Vagina (tissue), 2 donors: ENCODE measurements around the gene KANK4. TPM values are rescaled to one million over a fixed set of nuclear protein-coding genes. Genes with fewer than 3 reads are reported as not detected.

Source experiments
- DNase-seq, 2 donors: peaks; one replicate each; pipeline ENCODE4 v3.0.0-alpha.2; 2017; ENCODE audit errors: extremely low spot score in 2 of 2
- H3K27ac ChIP-seq: fragments of 200-600 bp; sonication (generic); one replicate; pipeline ENCODE4 v1.5.1; 2019
- H3K27me3 ChIP-seq: fragments of 200-600 bp; sonication (generic); one replicate; pipeline ENCODE4 v1.5.1; 2019
- H3K36me3 ChIP-seq, 2 donors: fragments of 200-600 bp; sonication (generic); one replicate each; pipeline ENCODE4 v1.5.1; 2017 to 2019
- H3K4me1 ChIP-seq: fragments of 200-600 bp; sonication (generic); one replicate; pipeline ENCODE4 v1.5.1; 2019
- H3K4me3 ChIP-seq, 2 donors: fragments of 200-600 bp; sonication (generic); 1 replicate in 1 of 2; 2 replicates in 1 of 2; pipeline ENCODE4 v1.5.1; 2016 to 2019
- H3K9me3 ChIP-seq: fragments of 200-600 bp; sonication (generic); one replicate; pipeline ENCODE4 v1.5.1; 2019
- POLR2A ChIP-seq, 2 donors: fragments of 450-650 bp; IDR thresholded peaks; one replicate each; pipeline ENCODE4 v1.6.1; 2017; ENCODE audit warnings: antibody characterized with exemption in 2 of 2, mild to moderate bottlenecking in 2 of 2, moderate library complexity in 2 of 2
- POLR2AphosphoS5 ChIP-seq, 2 donors: sonication (generic); formaldehyde crosslinking; IDR thresholded peaks; one replicate each; pipeline ENCODE4 v1.9.0; 2017; ENCODE audit warnings: antibody characterized with exemption in 2 of 2, mild to moderate bottlenecking in 2 of 2, low read depth in 1 of 2; ENCODE audit not compliant: insufficient read depth in 1 of 2
- intact Hi-C: fragments of 100-400 bp; cut with DNase I; formaldehyde crosslinking; loops from one replicate; pipeline ENCODE4 v1.15.1; 2023
- small RNA-seq: library from RNA; depleted of rRNA; stranded (forward); fragments of <200 nt; gene quantifications from one replicate; pipeline ENCODE3, GENCODE V24; 2016
- total RNA-seq: library from RNA; depleted of rRNA; stranded (reverse); fragments of >200 nt; gene quantifications from one replicate; pipeline ENCODE4 v1.2.3, GENCODE V29; 2016
- TF ChIP-seq, protein P1 (sequence below), 3 experiments: fragments of 450-650 bp in 2 of 3; fragments of 200-600 bp in 1 of 3; sonication (generic) in 1 of 3; IDR thresholded peaks; one replicate each; pipeline ENCODE4 v1.5.1; 2017 to 2019; ENCODE audit warnings: antibody characterized with exemption in 3 of 3, mild to moderate bottlenecking in 2 of 3, moderate library complexity in 2 of 3

Gene KANK4
- total RNA-seq, 1 donor from 2014 or later: 1.2 TPM

DNA sequence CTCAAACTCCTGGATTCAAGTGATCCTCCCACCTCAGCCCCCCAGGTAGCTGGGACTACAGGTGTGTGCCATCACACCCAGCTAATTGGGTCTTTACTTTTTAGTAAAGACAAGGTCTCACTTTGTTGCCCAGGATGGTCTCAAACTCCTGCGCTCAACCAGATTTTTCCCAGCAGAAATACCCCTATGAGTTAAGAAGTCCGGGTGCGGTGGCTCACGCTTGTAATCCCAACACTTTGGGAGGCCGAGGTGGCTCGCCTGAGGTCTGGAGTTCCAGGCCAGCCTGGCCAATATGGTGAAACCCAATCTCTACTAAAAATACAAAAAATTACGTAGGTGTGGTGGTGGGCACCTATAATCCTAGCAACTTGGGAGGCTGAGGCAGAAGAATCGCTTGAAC, 131.1 kb downstream of the KANK4 start:
- H3K27ac ChIP-seq: no peak overlapping the region
- no peaks in the 10 kb centered on the region for H3K4me1 ChIP-seq
- no peak for DNase-seq
- H3K4me3 ChIP-seq: no peak overlapping the region
- intact Hi-C loops: no loop called here
- H3K36me3 ChIP-seq: no peaks in the 10 kb centered on the region
- no peak for TF ChIP-seq POLR2AphosphoS5 (IDR thresholded peaks at IDR 0.05; ENCODE audit: insufficient read depth in 1 of 2, low read depth in 1 of 2)
- TF ChIP-seq, protein P1, sequence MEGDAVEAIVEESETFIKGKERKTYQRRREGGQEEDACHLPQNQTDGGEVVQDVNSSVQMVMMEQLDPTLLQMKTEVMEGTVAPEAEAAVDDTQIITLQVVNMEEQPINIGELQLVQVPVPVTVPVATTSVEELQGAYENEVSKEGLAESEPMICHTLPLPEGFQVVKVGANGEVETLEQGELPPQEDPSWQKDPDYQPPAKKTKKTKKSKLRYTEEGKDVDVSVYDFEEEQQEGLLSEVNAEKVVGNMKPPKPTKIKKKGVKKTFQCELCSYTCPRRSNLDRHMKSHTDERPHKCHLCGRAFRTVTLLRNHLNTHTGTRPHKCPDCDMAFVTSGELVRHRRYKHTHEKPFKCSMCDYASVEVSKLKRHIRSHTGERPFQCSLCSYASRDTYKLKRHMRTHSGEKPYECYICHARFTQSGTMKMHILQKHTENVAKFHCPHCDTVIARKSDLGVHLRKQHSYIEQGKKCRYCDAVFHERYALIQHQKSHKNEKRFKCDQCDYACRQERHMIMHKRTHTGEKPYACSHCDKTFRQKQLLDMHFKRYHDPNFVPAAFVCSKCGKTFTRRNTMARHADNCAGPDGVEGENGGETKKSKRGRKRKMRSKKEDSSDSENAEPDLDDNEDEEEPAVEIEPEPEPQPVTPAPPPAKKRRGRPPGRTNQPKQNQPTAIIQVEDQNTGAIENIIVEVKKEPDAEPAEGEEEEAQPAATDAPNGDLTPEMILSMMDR (IDR thresholded peaks at IDR 0.05): no peak
- TF ChIP-seq POLR2A (IDR thresholded peaks at IDR 0.05): no peak
- H3K27me3 ChIP-seq: no peaks in the 10 kb centered on the region
- H3K9me3 ChIP-seq: no peaks in the 10 kb centered on the region

DNA sequence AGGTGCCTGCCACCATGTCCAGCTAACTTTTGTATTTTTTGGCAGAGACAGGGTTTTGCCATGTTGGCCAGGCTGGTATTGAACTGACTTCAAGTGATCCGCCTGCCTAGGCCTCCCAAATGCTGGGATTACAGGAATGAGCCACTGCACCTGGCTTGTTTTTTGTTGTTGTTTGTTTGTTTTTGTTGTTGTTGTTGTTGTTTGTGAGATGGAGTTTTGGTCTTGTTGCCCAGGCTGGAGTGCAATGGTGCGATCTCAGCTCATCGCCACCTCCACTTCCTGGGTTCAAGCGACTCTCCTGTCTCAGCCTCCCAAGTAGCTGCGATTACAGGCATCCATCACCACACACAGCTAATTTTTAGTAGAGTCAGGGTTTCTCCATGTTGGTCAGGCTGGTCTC, 131.7 kb downstream of the KANK4 start:
- Histone ChIP-seq H3K4me1 (no peaks in the 10 kb centered on the region), H3K9me3 (no peaks in the 10 kb centered on the region), H3K4me3 (no peak overlapping the region), H3K36me3 (no peaks in the 10 kb centered on the region), H3K27ac (no peak overlapping the region), H3K27me3 (no peaks in the 10 kb centered on the region)
- intact Hi-C loops: no loop called here
- no peak for DNase-seq
- no peak for TF ChIP-seq POLR2AphosphoS5 (IDR thresholded peaks at IDR 0.05; ENCODE audit: insufficient read depth in 1 of 2, low read depth in 1 of 2)
- TF ChIP-seq, protein P1 (IDR thresholded peaks at IDR 0.05): no peak
- no peak for TF ChIP-seq POLR2A (IDR thresholded peaks at IDR 0.05)

Small RNA genes within 50 kb of the gene (small RNA-seq; reads per million reads assigned to genes)
- gene RNU6-371P: not detected

Other genes starting within 250 kb of the KANK4 start
- not detected for gene L1TD1, start 124.6 kb downstream of the KANK4 start, total RNA-seq
- gene USP1, start 117.6 kb upstream of the KANK4 start, total RNA-seq: 22.1 TPM